Measurements from ENCODE around the gene LYL1.

DNA sequence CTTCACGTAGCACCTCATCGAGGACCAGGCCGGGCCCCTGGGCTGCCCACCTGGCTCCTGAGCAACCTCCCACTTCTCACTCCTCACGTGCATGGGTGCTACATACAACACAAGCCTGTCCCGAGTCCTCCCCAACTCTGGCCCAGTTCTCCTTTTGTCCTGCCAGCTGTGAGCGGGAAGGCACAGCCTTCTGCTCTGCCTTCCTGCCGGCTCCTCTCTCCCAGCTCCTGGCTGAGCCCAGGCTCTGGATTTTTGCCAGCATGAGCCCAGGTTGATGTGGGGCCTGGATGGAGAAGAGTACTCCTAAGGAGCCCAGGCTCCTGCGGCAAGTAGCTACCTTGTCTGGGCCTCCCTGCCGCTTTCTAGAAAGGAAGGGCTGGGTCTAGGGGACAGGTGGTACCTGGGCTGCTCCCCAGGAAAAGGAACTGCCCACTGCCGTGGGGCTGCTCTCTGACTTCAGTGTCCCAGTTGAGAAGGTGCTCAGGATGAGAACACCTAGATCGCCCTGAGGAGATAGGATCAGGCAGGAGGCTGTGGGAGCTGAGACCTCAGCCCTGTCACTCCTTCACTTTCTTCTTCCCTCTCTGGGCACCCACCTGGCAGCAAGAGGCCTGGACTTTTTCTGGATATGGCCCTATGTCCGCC, 23.6 kb downstream of the LYL1 start:
- TF ChIP-seq, protein P1, sequence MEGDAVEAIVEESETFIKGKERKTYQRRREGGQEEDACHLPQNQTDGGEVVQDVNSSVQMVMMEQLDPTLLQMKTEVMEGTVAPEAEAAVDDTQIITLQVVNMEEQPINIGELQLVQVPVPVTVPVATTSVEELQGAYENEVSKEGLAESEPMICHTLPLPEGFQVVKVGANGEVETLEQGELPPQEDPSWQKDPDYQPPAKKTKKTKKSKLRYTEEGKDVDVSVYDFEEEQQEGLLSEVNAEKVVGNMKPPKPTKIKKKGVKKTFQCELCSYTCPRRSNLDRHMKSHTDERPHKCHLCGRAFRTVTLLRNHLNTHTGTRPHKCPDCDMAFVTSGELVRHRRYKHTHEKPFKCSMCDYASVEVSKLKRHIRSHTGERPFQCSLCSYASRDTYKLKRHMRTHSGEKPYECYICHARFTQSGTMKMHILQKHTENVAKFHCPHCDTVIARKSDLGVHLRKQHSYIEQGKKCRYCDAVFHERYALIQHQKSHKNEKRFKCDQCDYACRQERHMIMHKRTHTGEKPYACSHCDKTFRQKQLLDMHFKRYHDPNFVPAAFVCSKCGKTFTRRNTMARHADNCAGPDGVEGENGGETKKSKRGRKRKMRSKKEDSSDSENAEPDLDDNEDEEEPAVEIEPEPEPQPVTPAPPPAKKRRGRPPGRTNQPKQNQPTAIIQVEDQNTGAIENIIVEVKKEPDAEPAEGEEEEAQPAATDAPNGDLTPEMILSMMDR (IDR thresholded peaks at IDR 0.05; ENCODE audit: low read depth, low read length, poor library complexity, severe bottlenecking): no peak
- TF ChIP-seq EZH2phosphoT487 (IDR thresholded peaks at IDR 0.05; ENCODE audit: borderline replicate concordance, low read length): no peak

All from DOHH2 (cell line).